GM18505 (cell line): ENCODE measurements around the gene GPR17.
A peak's percentile ranks its signal among the peaks of the same experiment; 100 is the strongest.

Experiments used
- ATAC-seq: cut with Tn5 transposase; IDR thresholded peaks from one replicate; pipeline ENCODE4 v1.9.1; 2021; ENCODE audit not compliant: unreplicated experiment
- POLR2A ChIP-seq: IDR thresholded peaks from 4 replicates; pipeline ENCODE4 v1.6.1; 2011; ENCODE audit warnings: borderline replicate concordance; ENCODE audit not compliant: insufficient read depth, insufficient read length; ENCODE audit errors: extremely low read depth

GPR17 gene

DNA sequence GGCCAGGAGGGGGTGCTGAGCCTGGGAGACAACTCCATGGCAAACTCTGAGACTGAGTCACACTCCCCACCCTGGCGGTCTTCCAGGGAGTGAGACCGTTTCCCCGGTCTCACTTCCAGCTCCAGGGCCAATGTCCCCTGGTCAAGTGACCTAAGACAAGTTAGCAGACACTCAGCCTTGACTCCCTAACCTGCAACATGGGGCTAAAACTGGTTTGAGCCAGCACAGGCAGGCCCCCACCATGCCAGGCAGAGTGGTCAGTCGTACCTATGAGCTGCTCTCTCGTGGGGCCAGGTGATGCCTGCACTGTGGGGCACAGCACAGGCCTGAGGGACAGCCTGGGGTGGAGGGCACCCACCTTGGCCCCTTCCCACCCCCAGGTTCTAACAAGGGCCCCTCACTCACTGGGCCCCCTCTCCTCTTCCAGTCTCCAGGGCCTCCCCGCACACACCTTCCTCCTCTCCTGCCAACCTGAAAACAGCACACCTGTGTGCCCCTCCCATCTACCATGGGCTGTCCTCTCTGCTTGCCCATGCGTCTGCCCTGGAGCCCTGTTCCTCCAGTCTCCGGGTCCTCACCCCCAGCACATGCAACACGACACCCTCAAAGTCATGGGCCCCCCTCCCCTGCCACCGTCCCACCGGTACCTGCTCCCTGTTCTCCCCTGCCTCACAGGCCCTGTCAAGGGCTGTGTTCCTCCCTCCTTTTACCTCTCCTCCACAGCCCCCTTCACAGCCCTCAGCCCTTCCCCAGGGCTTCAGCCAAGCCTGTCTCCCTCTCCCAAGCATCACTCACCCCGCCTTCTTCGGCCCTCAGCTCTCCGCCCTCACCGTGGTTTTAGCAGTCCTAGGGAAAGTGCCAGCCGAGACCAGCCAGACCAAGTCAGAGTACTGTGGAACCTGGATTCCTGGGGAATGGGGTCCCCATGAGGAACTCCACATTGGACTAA lies 1.6 kb downstream of the GPR17 start:
- no peak for ATAC-seq
- no peak for TF ChIP-seq POLR2A

DNA sequence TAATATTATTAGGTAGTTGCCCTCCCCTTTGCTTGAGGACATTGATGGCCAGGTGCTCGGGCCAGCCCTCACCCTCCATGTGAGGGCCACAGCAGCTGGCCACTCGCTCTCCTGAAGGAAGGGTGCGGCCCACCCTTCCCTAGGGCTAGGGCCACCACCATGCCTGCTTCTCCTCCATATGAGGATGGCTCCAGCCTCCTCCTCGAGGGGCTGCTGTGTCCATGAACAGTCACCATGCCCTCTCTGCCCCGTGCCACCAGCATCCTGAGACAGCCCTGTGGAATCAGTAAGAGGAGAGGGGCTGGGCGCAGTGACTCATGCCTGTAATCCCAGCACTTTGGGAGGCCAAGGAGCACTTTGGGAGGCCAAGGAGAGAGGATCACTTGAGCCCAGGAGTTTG lies 2.4 kb downstream of the GPR17 start:
- no peak for ATAC-seq
- TF ChIP-seq POLR2A: no peak

DNA sequence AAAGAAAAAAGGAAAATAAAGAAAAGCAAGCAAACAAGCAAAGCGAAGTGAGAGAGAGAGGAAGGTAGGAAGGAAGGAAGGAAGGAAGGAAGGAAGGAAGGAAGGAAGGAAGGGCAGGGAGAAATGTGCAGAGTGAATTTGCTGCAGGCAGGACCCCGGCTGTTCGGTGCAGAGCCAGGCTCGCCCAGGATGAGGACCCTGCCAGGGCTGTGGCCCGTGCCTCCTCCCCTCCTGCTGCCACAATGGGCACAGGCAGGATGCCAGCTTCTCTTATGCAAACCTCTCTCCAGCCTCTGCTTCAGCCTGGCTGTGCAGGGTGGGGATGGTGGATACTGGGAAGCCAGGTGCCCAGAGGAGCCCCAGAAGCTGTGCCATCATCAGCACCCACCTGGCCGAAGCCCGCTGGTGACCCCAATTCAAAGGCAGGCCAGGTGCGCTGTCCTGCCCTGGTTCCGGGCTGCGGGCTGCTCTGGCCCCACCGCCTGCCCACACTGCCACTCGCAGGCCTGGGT lies 3.2 kb downstream of the GPR17 start:
- no peak for ATAC-seq
- TF ChIP-seq POLR2A: no peak

DNA sequence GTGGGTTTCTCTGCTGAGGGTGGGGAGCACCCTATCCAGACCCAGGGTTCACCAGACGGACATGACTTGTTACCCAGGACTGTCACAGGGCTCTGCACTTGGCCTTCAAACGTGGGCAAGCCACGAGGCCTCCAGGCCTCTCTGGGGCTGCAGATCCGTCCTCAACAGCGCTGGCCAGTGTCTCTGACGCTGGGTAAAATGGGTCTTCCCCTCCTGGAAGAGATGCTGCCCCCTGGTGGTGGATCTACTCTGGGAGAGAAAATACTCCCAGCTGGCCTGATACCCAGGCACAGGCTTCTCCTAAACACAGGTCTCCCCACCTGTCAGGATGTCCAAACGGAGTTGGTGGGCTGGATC lies 3.7 kb downstream of the GPR17 start:
- ATAC-seq: peak; percentile 62
- no peak for TF ChIP-seq POLR2A

DNA sequence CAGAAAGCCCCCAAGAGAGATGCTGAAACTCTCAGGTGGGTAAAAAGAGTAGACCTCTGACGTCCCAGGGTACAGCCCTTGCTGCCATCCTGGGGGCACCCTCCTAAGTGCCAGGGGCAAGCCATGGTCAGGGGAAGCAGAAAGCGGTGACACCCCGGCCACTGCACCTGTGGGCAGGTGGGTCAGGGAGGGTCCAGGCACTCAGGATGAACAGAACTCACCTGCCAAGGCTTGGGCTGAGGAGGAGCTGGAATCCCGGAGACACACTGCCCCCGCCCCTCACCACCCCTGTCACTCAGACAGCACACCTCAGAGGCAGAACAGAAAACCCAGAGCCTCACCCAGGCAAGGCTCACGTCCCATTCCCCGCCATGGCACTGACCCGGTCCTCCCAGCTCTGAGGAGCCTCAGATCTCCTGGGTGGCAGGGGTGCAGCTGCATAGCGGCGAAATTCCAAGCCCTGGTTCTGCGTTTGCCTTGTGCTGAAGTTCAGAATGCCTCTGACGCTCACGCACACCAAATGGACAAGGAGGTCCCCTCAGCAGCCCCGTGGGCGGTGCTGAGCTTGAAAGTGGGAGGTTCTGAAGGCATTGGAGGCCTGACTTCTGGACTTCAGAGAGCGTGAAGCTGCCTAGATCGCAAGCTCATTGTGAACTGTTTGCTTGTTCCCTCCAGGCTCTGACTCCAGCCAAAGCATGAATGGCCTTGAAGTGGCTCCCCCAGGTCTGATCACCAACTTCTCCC lies 4.3 kb downstream of the GPR17 start:
- no peak for TF ChIP-seq POLR2A
- peak; percentile 9 for ATAC-seq

DNA sequence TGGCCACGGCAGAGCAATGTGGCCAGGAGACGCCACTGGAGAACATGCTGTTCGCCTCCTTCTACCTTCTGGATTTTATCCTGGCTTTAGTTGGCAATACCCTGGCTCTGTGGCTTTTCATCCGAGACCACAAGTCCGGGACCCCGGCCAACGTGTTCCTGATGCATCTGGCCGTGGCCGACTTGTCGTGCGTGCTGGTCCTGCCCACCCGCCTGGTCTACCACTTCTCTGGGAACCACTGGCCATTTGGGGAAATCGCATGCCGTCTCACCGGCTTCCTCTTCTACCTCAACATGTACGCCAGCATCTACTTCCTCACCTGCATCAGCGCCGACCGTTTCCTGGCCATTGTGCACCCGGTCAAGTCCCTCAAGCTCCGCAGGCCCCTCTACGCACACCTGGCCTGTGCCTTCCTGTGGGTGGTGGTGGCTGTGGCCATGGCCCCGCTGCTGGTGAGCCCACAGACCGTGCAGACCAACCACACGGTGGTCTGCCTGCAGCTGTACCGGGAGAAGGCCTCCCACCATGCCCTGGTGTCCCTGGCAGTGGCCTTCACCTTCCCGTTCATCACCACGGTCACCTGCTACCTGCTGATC lies 4.9 kb downstream of the GPR17 start:
- no peak for TF ChIP-seq POLR2A
- ATAC-seq: no peak

DNA sequence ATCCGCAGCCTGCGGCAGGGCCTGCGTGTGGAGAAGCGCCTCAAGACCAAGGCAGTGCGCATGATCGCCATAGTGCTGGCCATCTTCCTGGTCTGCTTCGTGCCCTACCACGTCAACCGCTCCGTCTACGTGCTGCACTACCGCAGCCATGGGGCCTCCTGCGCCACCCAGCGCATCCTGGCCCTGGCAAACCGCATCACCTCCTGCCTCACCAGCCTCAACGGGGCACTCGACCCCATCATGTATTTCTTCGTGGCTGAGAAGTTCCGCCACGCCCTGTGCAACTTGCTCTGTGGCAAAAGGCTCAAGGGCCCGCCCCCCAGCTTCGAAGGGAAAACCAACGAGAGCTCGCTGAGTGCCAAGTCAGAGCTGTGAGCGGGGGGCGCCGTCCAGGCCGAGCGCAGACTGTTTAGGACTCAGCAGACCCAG lies 5.4 kb downstream of the GPR17 start:
- no peak for ATAC-seq
- TF ChIP-seq POLR2A: no peak

DNA sequence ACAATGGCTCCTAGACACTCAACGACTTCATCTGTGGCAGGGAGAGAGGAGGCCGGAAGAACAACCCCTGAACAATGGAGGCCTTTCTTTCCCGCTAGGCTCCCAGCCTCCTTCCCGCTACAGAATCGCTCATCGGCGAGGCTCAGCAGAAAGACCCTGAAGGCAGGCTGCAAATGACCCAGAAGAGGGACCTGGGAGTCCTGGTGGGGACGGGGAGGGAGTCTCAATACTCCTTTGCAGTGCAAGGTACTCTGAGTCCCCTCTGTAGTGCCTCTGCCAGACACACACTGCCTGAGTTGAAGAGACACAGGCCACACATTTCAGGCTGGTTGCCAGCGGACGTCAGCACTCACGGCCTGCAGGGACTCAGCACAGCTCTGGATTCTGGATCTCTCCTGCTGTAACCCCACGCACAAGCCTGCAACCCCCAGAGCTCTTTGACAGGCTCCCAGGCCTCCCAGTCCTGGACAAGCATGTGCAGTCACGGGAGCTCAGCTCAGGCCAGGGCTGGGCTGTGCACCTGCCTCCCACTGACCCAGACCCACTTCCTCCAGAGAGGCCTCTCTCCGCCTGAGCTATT lies 6.1 kb downstream of the GPR17 start:
- no peak for ATAC-seq
- TF ChIP-seq POLR2A: no peak

DNA sequence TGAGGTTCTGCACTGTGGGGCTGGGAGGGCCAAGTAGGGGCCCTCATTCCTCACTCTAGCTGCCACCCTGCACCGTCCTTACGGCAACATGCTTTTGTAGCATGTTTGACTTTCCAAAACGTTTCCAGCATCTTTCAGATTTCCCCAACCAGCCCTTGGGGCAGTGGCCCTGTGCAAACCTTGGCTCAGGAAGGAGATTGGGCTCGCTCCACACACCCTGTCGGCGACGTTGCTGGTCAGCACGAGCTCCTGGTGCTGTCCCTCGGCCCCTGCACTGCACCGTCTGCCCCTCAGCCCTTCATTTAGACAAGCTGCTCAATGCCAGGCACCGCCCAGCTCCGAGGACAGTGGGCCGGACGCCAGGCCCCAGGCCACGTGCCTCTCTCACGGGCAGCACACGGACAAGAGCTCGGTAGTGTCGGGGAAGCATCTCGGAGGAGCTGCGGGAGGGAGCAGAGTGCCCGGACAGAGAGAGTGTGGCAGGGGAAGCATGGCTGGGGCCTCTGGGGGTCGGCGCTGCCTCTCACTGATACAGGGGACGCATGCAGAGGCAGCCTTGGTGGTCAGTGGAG lies 6.9 kb downstream of the GPR17 start:
- no peak for ATAC-seq
- TF ChIP-seq POLR2A: no peak

DNA sequence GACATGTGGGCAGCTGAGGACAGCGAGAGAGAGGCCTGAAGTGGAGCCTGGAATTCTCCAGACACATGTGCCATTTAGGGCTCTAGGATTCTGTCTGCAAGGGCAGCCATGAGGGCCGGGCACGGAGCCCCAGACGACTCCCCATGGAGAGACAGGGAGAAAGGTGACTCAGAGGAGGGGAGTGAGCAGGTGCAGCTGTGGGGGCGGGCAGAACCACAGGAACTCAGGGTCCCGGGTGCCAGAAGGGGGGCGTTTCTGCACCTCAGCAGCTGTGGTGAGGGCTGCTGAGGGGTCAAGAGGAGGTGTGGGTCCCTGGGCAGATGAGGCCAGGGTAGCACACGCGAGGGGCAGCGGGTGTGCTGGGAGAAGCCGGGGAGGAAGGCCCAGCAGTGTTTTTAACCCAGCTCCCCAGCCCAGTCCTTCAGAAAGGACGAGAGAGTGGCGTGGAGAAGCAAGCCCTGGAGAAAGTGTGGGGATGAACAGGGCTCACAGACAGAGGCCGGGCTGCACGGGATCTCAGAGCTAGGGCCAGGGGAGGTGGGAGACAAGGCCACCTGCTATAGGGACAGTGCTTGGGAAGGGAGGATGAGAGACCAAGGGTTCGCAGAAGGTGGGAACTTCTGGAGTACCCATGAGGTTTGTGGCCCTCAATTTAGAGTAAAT lies 7.6 kb downstream of the GPR17 start:
- no peak for TF ChIP-seq POLR2A
- no peak for ATAC-seq

DNA sequence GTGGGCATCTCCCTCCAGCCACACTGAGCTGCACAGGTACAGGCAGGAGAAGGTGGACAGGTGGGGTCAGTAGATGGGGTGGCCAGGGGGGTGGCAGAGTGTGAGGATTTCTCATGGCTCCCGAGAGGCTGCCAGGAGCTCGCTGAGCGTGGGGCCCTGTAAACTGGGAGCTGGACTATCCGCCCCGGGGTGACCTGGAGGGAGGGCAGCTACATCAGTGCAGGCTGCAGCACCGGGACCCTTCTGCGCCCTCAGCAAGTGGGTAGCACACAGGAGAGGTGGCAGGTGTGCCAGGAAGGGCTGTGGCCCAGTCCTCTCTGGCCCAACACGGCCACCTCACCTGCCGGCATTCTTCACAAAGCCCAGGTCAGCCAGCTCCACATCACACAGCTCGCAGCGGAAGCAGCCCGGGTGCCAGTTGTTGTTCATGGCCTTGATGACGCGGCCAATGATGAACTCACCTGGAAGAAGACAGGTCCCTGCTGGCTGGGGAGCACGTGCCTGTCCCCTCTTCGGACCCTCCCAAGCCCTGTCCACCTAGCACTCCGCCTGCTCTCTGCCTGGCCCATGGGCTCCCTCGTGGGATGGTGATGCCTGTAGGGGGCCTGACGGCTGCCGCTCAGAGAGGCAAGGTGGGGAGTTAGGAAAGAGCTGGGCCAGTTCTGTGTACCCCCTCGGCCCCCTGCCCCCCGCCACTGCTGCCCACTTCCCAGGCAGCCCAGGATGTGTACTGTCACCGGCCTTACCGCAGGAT lies 8.3 kb downstream of the GPR17 start:
- no peak for TF ChIP-seq POLR2A
- ATAC-seq: no peak

DNA sequence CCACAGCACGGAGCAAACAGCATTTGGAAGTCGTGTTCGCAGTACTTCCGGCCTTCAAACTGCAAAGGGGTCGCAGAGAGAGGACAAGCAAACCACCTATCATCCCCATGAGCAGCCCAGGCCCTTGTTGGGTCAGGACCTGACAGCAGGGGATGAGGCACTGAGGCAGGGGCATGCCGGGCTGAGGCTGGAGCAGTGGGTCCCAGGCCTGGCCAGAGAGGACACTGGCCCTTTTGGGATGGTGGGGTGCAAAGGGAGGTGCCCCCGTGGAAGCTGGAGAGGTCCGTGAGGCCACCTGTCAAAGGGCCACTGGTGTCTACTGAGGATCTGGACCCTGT lies 8.9 kb downstream of the GPR17 start:
- no peak for TF ChIP-seq POLR2A
- no peak for ATAC-seq
